Immature natural killer cell (primary cell): ENCODE data around the gene GALNT17. TPM values are rescaled to one million over a fixed set of nuclear protein-coding genes. Genes with fewer than 3 reads are reported as not detected.

Source experiments
- DNase-seq, 3 donors: peaks; one replicate each; pipeline ENCODE4 v3.0.0; 2022; ENCODE audit warnings: mixed read lengths in 1 of 3
- H3K27ac Mint-ChIP-seq, 6 donors: one replicate each; pipeline ENCODE4 v1.8.0; 2020; ENCODE audit warnings: mixed read lengths in 6 of 6, mild to moderate bottlenecking in 5 of 6, inconsistent platforms in 4 of 6, moderate library complexity in 3 of 6
- H3K27me3 Mint-ChIP-seq, 3 donors: one replicate each; pipeline ENCODE4 v1.8.0; 2020 to 2021; ENCODE audit warnings: low read depth in 3 of 3, mild to moderate bottlenecking in 3 of 3, mixed read lengths in 3 of 3, moderate library complexity in 3 of 3, inconsistent platforms in 1 of 3
- H3K36me3 Mint-ChIP-seq, 3 donors: one replicate each; pipeline ENCODE4 v1.8.0; 2020; ENCODE audit warnings: mixed read lengths in 3 of 3, inconsistent platforms in 2 of 3, mild to moderate bottlenecking in 2 of 3
- H3K4me1 Mint-ChIP-seq, 2 donors: one replicate each; pipeline ENCODE4 v1.8.0; 2020; ENCODE audit warnings: inconsistent platforms in 2 of 2, mild to moderate bottlenecking in 2 of 2, mixed read lengths in 2 of 2, moderate library complexity in 1 of 2
- H3K4me3 Mint-ChIP-seq, 5 donors: one replicate each; pipeline ENCODE4 v1.8.0; 2020; ENCODE audit warnings: mild to moderate bottlenecking in 5 of 5, mixed read lengths in 5 of 5, inconsistent platforms in 3 of 5, moderate library complexity in 3 of 5
- H3K9me3 Mint-ChIP-seq, 6 donors: one replicate each; pipeline ENCODE4 v1.8.0; 2020; ENCODE audit warnings: mild to moderate bottlenecking in 6 of 6, mixed read lengths in 6 of 6, inconsistent platforms in 4 of 6, moderate library complexity in 3 of 6
- polyA plus RNA-seq, 3 donors: library from polyadenylated mRNA; unstranded; fragments of 300-500 nt; fragmentation: Illumina TruSeq; gene quantifications; one replicate each; pipeline ENCODE4 v1.2.3, GENCODE V29; 2021

GALNT17 gene
- polyA plus RNA-seq, 3 donors from 2014 or later, result not detected

DNA sequence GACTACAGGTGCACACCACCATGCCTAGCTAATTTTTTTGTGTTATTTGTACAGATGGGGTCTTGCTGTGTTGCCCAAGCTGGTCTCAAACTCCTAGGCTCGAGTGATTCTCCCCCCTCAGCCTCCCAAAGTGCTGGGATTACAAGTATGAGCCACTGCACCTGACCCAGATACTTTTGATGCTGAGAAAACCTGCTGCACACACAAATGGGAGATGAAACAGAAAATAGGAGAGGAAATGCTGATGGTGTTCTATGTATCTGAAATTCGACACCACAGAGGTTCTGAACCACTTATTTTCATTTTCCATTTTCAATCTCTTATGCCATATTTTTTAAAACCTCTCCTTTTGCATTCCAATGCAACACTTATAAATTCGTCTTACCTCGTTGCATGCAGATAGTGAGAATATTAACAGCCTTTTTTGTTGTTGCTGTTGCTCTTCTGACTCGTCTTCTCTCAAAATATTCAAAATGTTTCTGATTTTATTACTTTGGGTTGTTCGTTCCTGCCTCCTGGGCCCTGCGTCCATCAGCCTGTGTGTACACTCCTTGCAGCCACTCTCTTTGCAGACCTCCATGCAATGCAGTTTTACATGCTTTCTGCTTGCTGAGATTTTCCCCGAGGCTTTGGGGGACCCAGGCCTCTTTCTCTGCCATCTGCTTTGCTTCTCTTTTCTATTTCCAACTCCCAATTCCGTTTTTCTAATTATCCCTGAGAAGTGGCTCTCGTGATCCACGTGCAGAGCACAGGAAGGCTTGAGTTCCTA lies 556.1 kb downstream of the GALNT17 start:
- no peak for DNase-seq
- peaks cover 0 to 14% (median 0%) of the 10 kb centered on the region in 6 donors for H3K9me3 Mint-ChIP-seq
- H3K4me1 Mint-ChIP-seq, result no peaks in the 10 kb centered on the region
- peaks cover 0 to 4% (median 1%) of the 10 kb centered on the region in 3 donors for H3K27me3 Mint-ChIP-seq
- H3K27ac Mint-ChIP-seq, result no peak overlapping the region
- H3K4me3 Mint-ChIP-seq, result no peak overlapping the region
- no peaks in the 10 kb centered on the region for H3K36me3 Mint-ChIP-seq

DNA sequence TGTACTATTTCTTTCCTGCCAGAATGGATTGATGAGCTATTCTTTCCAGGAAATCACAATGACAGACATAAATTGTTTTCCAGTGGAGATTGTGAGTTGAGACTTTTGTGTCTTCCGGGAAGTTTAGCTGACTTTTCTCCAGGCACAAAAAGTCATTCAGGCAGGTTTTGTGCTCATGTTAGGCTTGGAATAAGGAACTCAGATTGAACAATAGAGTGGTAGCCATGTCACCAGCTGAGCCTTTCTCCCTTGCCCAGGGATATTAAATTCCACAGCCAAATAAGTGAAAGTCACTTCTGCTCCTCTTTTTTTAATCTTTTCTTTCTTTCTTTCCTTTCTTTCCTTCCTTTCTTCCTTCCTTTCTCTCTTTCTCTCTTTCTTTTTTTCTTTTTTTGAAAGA lies 559.6 kb downstream of the GALNT17 start:
- no peaks in the 10 kb centered on the region for H3K4me1 Mint-ChIP-seq
- no peak overlapping the region for H3K4me3 Mint-ChIP-seq
- H3K27ac Mint-ChIP-seq, result no peak overlapping the region
- peaks cover 0 to 6% (median 1%) of the 10 kb centered on the region in 3 donors for H3K27me3 Mint-ChIP-seq
- no peak for DNase-seq
- H3K9me3 Mint-ChIP-seq, result peaks cover 0 to 6% (median 2%) of the 10 kb centered on the region in 6 donors
- no peaks in the 10 kb centered on the region for H3K36me3 Mint-ChIP-seq

DNA sequence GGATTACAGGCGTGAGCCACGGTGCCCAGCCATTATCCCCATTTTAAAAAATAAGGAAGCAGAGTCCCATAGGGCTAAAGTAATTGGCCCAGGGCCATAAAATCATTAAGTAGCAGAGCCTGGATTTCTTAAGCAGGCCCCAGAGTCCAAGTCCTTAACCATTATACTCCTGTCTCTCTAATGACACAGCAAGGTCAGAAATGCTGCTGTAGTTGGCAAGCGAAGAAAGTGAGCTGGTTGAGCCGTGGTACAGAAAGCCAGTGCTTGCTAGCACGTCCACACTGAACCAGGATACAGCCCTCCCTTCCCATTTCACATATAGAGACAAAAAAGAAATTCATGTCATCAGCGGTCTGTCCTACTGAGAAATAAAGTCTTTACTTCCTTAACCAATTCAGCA lies 562.7 kb downstream of the GALNT17 start:
- DNase-seq, result no peak
- Mint-ChIP-seq H3K4me3 (no peak overlapping the region), H3K27me3 (peaks cover 0 to 4% (median 0%) of the 10 kb centered on the region in 3 donors), H3K27ac (no peak overlapping the region), H3K36me3 (no peaks in the 10 kb centered on the region), H3K4me1 (no peaks in the 10 kb centered on the region), H3K9me3 (peaks cover 0 to 11% (median 5%) of the 10 kb centered on the region in 6 donors)

DNA sequence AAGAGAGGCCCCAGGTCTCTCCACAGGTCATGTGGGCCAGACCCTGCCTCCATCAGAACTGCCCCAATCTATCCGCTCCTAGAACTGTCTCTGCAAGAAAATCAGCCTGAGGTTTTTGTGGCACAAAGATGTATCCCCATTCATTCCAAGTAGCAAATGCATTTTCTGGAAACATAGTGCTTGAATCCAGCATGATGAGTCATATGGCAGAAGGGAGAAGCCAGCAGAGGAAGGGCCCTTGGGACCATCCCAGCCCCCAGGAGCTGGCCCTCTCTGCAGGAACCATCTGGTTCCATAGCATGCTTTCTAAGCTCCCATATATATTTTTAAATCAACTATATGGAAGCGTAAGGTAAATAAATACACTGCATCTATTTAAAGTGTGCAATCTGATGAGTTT lies 563.2 kb downstream of the GALNT17 start:
- H3K4me3 Mint-ChIP-seq, result no peak overlapping the region
- H3K27ac Mint-ChIP-seq, result no peak overlapping the region
- no peaks in the 10 kb centered on the region for H3K36me3 Mint-ChIP-seq
- peaks cover 0 to 13% (median 6%) of the 10 kb centered on the region in 6 donors for H3K9me3 Mint-ChIP-seq
- H3K27me3 Mint-ChIP-seq, result peaks cover 0 to 4% (median 0%) of the 10 kb centered on the region in 3 donors
- no peak for DNase-seq
- H3K4me1 Mint-ChIP-seq, result no peaks in the 10 kb centered on the region

DNA sequence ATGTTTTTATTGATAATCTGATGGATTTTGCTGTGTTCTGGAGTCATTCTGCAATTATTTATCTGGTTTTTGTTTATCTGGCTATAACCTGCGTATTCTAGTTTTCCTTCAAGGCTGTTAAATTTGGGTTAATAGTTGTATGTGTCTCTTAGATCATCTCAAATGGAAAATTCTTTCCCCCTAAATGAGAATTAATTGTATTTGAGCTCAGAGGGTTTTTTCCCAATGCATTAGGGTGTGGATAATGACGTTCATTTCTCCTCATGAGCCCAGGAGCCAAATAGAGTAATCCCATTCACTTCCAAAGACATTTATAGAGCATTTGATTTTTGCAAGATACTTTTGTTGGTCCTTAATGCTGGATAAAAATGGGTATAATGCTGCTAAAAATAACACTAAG lies 564.6 kb downstream of the GALNT17 start:
- no peak overlapping the region for H3K4me3 Mint-ChIP-seq
- H3K4me1 Mint-ChIP-seq, result no peaks in the 10 kb centered on the region
- H3K36me3 Mint-ChIP-seq, result no peaks in the 10 kb centered on the region
- no peak overlapping the region for H3K27ac Mint-ChIP-seq
- DNase-seq, result no peak
- H3K9me3 Mint-ChIP-seq, result peaks cover 0 to 20% (median 6%) of the 10 kb centered on the region in 6 donors
- H3K27me3 Mint-ChIP-seq, result peaks cover 0 to 4% (median 0%) of the 10 kb centered on the region in 3 donors

DNA sequence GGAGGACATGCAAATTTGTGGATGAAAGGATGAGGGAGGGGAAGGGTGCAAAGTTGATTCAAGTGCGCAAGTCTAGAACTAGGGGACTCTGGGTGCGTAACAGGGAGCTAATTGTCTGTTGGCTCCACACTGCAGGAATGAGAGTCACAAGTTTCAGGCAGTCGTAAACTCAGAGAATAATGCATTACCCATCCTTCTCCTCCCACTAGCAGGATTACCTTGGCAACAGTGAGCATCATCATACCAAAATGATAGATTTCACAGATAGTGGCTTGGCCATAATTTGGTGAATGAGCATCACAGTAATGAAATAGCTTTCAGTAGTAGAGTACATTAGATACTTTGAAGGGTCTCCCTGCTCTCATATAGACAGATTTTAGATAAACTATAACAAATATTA lies 565.5 kb downstream of the GALNT17 start:
- Mint-ChIP-seq H3K4me1 (no peaks in the 10 kb centered on the region), H3K9me3 (peaks cover 0 to 20% (median 6%) of the 10 kb centered on the region in 6 donors), H3K36me3 (no peaks in the 10 kb centered on the region), H3K27me3 (peaks cover 0 to 1% (median 0%) of the 10 kb centered on the region in 3 donors), H3K4me3 (no peak overlapping the region), H3K27ac (no peak overlapping the region)
- no peak for DNase-seq

DNA sequence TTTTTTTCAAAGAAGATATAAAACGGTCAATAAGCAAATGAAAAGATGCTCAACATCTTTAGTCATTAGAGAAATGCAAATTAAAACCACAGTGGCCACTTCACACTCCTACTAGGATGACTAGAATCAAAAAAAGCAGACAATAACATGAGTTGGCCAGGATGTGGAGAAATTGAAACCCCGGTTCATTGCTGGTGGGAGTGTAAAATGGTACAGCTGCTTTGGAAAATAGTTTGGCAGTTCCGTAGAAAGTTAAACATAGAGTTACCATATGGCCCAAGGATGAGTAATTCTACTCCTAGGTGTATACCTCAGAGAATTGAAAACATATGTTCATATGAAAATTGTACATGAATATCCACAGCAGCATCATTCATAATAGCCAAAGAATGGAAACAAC lies 573.3 kb downstream of the GALNT17 start:
- Mint-ChIP-seq H3K9me3 (peaks cover 0 to 16% (median 8%) of the 10 kb centered on the region in 6 donors), H3K36me3 (no peaks in the 10 kb centered on the region), H3K4me1 (no peaks in the 10 kb centered on the region), H3K4me3 (no peak overlapping the region), H3K27me3 (no peaks in the 10 kb centered on the region), H3K27ac (no peak overlapping the region)
- DNase-seq, result no peak

DNA sequence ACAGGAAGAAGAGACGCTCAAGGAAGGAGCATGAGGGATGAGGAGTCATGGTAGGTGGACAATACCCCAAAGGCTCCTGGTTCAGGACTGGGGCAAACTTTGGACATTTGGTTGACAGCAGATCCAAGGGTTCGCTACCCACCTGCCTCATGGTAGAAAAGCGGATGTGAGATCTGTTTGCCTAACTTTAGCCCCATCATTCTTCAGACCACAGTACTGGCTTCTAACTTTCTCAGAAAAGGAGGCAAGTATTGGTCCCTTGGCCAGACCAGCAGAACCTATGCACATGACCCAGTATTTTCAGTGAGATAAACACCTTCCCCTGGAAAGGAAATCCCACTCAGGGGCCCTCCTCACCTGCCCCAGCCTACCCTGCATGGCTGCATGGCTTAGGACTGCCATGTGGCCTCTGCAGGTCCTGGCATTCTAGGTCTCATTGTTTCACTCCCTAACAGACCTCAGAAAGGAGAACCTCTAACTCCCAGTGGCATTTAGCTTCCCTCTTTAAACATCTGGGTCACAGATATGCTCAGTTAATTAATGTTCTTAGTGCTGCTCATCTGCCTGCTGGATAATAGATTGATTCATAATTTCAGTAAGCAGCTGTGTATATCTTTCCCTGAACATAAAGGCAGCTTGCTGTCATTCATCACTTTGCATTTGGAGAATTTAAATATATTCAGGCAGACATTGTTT lies 574.1 kb downstream of the GALNT17 start:
- Mint-ChIP-seq H3K4me1 (no peaks in the 10 kb centered on the region), H3K9me3 (peaks cover 0 to 9% (median 6%) of the 10 kb centered on the region in 6 donors)

DNA sequence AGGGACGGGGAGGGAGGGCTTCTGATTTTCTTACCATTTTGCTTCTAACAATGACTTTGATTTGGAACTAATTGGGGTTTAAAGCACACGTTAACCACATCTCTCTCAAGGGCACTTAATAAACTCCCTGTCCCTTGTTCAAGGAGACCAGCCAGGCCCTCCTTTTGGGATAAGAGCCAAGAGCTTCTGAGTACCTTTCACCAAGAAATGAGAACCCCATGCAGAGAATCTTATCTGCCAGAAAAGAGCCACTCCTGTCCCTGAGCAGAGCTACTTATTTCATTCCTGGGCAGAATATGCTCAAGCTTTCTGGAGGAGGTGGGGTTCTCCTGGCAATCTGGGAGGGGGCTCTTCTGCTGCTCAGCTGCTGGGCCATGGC lies 574.6 kb downstream of the GALNT17 start:
- Mint-ChIP-seq H3K27me3 (no peaks in the 10 kb centered on the region), H3K4me1 (no peaks in the 10 kb centered on the region), H3K36me3 (no peaks in the 10 kb centered on the region), H3K27ac (no peak overlapping the region), H3K9me3 (peaks cover 0 to 10% (median 6%) of the 10 kb centered on the region in 6 donors), H3K4me3 (no peak overlapping the region)
- no peak for DNase-seq

More for the DNA sequence above, 574.1 kb downstream of the GALNT17 start:
- Mint-ChIP-seq H3K27ac (no peak overlapping the region), H3K27me3 (no peaks in the 10 kb centered on the region), H3K36me3 (no peaks in the 10 kb centered on the region), H3K4me3 (no peak overlapping the region)
- no peak for DNase-seq

DNA sequence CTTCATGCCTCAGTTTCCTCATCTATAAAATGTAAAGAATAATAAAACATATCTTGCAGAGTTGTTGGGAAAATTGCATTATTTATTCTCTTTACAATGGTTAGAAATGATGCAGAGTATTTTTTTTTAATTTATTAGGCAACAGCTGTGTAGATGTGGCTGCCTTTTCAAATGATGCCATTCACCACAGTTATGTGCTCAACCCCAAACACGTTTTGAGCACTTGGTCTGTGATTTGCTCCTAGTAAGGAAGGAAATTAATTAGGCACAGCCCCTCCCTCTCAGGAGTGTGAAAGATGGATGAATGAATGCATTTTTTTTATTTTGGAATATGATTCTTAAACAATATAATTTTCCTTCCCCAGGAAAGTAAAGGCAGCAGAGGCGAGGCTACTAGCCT lies 575.1 kb downstream of the GALNT17 start:
- Mint-ChIP-seq H3K27me3 (peaks cover 0 to 2% (median 0%) of the 10 kb centered on the region in 3 donors), H3K4me1 (no peaks in the 10 kb centered on the region), H3K9me3 (peaks cover 0 to 12% (median 6%) of the 10 kb centered on the region in 6 donors), H3K4me3 (no peak overlapping the region), H3K27ac (no peak overlapping the region), H3K36me3 (no peaks in the 10 kb centered on the region)
- no peak for DNase-seq

DNA sequence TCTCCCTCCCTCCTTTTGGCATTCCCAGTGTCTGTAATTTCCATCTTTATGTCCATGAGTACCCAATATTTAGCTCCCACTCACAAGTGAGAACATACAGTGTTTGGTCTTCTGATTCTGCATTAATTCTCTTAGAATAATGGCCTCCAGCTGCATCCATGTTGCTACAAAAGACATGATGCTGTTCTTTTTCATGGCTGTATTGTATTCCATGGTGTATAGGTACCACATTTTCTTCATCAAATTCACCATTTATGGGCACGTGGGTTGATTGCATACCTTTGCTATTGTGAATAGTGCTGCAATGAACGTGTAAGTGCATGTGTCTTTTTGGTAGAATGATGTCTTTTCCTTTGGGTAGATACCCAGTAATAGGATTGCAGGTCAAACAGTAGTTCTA lies 576.8 kb downstream of the GALNT17 start:
- Mint-ChIP-seq H3K36me3 (no peaks in the 10 kb centered on the region), H3K27ac (no peak overlapping the region), H3K4me1 (no peaks in the 10 kb centered on the region), H3K9me3 (peaks cover 0 to 5% (median 5%) of the 10 kb centered on the region in 6 donors), H3K4me3 (no peak overlapping the region), H3K27me3 (peaks cover 0 to 3% (median 2%) of the 10 kb centered on the region in 3 donors)
- DNase-seq, result no peak

DNA sequence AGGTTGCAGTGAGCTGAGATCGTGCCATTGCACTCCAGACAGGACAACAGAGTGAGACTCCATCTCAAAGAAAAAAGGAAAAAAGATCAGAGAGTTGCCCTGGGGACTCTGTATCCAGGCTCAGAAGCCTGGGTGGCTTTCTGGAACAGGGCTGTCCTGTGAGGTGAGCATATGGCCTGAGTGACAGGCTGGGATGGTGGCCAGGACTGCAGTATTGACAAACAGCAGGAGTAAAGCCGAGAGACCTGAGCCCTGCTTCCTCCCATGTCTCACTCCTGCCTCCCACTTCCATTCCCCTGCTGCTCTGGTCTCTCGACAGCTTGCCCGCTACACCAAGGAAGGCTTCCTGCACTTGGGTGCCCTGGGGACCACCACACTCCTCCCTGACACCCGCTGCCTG lies 578.5 kb downstream of the GALNT17 start:
- Mint-ChIP-seq H3K9me3 (peaks cover 0 to 9% (median 4%) of the 10 kb centered on the region in 6 donors), H3K4me1 (no peaks in the 10 kb centered on the region), H3K27me3 (peaks cover 0 to 3% (median 2%) of the 10 kb centered on the region in 3 donors), H3K36me3 (no peaks in the 10 kb centered on the region), H3K27ac (no peak overlapping the region), H3K4me3 (no peak overlapping the region)
- DNase-seq, result no peak

DNA sequence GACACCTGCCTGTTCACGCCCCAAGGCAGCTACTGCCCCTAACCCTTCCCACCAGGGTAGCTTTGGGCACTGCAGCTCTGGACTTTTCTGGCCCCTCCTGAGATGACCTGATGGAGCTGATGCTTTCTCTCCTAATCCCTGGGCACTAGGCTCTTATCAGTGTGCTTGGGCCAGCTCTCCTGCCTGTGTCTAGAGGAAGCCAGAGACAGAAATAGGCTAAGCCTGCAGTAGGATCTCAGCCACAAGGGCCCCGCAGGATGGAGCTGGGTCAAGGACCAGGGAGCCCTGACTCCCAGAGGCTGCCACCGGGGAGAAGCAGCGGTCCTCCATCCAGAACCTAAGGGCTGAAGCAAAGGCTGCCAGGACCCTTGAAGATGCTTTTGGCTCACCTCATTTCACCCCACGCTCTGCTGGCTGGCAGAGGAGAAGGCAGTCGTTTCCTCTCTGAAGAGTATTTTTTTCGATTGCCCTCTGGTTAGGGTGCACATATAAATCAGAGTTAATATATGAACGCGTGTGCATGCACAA lies 580.8 kb downstream of the GALNT17 start:
- Mint-ChIP-seq H3K27me3 (peaks cover 0 to 3% (median 2%) of the 10 kb centered on the region in 3 donors), H3K4me1 (no peaks in the 10 kb centered on the region), H3K4me3 (no peak overlapping the region), H3K36me3 (no peaks in the 10 kb centered on the region), H3K9me3 (peaks cover 0 to 9% (median under 1%) of the 10 kb centered on the region in 6 donors), H3K27ac (no peak overlapping the region)
- DNase-seq, result no peak

DNA sequence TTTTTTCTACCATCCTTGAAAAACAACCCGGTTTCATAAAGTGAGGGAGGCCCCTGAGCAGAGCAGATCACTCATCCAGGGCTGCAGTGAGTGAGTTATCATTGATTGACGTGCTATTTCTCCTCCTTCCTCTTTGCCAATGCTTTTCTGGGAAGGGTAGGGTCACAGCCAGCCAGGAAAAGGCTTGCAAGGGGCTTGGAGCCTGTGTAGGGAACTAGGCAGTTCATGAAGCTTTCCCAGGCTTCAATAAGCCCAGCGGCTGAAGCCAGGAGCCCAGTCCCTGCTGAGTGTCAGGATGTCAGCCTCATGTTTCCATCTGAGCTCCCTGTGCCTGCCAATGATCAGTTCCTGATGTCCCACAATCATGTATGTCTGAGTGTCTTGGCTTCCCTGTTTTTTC lies 584.7 kb downstream of the GALNT17 start:
- Mint-ChIP-seq H3K9me3 (peaks cover 0 to 4% (median 0%) of the 10 kb centered on the region in 6 donors), H3K4me3 (no peak overlapping the region), H3K36me3 (no peaks in the 10 kb centered on the region), H3K27ac (no peak overlapping the region), H3K4me1 (no peaks in the 10 kb centered on the region), H3K27me3 (peaks cover 0 to 3% (median 1%) of the 10 kb centered on the region in 3 donors)
- DNase-seq, result no peak
